Measurements from ENCODE around the gene SLC2A11.
"Not testable (repeated sequence)": the region's sequence is repeated elsewhere in the genome, so short reads cannot be mapped to it uniquely, and the experiment has no call there.

Gene SLC2A11

DNA sequence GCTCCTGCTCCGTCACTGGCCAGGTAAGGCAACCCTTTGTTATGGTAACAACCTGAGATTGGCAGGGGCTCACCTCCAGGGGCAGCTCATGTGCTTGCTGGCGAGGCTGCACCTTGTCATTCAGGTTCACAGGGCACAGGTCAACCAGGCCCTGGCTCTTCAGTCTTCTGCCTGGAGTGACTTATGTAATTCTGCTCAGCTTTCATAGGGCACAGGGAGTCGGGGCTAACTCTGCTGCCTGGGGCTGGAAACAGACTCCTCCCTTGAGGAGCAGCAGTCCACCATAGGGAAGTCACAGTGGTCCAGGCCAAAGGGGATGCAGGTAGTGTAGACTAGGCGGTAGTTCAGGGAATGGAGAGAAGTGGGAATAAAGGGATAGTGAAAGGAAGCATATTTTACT, 35.0 kb downstream of the SLC2A11 start:
- DNase-seq, result no peak

DNA sequence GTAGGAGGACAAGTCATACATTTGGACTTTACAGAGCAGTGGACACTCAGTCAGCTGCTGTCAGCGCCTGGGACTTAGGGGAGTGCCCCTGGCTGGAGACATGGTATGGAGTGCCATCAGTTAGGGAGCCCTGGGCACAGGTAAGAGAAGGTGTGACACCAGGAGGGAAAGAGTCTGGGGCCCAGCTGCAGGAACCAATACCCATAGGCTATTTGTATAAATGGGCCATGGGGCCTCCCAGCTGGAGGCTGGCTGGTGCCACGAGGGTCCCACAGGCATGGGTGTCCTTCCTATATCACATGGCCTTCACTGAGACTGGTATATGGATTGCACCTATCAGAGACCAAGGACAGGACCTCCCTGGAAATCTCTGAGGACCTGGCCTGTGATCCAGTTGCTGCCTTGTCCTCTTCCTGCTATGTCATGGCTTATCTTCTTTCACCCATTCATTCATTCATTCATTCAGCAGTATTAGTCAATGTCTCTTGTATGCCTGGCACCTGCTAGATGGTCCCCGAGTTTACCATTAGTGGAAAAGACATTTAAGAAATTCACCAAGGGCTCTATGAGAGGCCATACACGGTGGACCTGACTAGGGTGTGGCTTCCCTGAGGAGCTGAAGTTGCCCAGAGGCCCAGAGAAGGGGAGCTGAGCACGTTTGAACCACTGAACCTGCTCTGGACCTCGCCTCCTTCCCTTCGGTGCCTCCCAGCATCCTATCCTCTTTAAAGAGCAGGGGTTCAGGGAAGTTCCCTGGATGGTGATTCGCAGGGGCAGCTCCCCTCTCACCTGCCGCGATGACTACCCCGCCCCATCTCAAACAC, 35.7 kb downstream of the SLC2A11 start:
- DNase-seq, result no peak

DNA sequence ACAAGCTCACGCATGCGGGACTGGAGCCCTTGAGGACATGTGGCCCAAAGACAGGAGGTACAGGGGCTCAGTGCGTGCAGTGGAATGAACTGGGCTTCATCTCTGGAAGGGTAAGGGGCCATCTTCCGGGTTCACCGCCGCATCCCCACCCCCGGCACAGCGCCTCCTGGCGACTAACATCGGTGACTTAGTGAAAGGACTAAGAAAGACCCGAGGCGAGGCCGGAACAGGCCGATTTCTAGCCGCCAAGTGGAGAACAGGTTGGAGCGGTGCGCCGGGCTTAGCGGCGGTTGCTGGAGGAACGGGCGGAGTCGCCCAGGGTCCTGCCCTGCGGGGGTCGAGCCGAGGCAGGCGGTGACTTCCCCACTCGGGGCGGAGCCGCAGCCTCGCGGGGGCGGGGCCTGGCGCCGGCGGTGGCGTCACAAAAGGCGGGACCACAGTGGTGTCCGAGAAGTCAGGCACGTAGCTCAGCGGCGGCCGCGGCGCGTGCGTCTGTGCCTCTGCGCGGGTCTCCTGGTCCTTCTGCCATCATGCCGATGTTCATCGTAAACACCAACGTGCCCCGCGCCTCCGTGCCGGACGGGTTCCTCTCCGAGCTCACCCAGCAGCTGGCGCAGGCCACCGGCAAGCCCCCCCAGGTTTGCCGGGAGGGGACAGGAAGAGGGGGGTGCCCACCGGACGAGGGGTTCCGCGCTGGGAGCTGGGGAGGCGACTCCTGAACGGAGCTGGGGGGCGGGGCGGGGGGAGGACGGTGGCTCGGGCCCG, 36.5 kb downstream of the SLC2A11 start, which contains the start of gene MIF:
Gene MIF (plus strand): TSS at position 439 of the 765 bp plus-strand sequence. CDS start 92 bp downstream, at position 531.
- peak; percentile 98 for DNase-seq

DNA sequence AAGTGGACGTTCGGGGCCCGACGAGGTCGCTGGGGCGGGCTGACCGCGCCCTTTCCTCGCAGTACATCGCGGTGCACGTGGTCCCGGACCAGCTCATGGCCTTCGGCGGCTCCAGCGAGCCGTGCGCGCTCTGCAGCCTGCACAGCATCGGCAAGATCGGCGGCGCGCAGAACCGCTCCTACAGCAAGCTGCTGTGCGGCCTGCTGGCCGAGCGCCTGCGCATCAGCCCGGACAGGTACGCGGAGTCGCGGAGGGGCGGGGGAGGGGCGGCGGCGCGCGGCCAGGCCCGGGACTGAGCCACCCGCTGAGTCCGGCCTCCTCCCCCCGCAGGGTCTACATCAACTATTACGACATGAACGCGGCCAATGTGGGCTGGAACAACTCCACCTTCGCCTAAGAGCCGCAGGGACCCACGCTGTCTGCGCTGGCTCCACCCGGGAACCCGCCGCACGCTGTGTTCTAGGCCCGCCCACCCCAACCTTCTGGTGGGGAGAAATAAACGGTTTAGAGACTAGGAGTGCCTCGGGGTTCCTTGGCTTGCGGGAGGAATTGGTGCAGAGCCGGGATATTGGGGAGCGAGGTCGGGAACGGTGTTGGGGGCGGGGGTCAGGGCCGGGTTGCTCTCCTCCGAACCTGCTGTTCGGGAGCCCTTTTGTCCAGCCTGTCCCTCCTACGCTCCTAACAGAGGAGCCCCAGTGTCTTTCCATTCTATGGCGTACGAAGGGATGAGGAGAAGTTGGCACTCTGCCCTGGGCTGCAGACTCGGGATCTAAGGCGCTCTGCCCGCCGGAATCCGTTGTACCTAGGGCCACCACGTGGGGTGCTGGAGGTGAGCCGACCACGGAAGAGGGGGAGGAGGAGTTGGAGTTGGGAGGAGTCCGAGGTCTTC, 37.3 kb downstream of the SLC2A11 start:
- peak; percentile 78 for DNase-seq

- DNase-seq, result no peak
Measured at GRCh38 chr22:23895599-23896144, 38.0 kb downstream of the SLC2A11 start.

GRCh38 chr22:23896166-23896522, 38.5 kb downstream of the SLC2A11 start:
- DNase-seq, result no peak

DNA sequence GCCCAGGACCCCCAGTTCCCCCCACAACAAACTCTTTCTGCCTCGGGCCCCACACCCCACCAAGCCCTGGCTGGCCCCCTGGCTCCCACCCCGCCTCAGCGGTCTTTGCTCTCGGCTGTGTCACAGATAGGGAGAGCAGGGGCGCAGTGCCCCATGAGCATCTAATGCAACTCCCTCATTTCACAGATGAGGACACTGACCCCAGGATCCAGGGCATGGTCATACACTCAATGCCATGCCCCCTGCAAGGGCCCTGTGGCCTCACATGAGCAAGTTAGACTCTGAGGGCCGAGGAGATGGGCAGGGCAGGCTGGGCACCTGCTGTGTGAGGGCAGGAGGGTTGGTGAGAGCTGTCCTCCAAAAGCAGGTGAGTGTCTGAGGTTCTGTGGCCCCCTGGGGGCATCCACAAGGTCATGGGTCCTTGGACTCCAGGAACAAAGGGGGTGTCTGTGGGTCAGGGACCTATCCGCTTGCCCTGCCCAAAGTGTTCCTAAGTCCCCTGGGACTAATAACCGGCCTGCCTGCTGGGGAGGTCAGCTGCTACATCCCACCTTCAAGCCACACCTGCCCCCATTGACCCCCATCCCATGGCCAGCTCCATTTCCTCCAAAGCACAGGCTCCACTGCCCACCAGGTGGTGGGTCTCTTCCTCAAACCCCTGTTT, 39.0 kb downstream of the SLC2A11 start:
- DNase-seq, result no peak

DNA sequence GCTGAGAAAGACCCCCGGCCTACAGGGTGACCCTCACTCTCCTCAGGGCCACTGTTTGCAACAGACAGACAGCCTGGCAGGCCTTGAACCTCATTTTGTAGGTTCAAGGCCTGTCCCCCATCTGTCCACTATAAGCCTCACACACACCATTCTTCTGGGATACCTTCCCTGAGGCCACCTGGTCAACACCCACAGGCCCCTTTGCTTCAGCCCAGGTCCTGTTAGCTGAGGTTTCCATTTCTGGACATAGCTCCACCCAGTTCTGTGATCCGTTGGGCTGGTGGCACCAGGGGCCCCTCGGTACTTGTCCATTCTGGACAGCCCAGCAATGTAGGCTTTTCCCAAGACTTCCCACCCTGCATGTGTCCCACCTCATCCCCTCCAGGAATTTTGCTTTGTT, 39.6 kb downstream of the SLC2A11 start:
- no peak for DNase-seq

DNA sequence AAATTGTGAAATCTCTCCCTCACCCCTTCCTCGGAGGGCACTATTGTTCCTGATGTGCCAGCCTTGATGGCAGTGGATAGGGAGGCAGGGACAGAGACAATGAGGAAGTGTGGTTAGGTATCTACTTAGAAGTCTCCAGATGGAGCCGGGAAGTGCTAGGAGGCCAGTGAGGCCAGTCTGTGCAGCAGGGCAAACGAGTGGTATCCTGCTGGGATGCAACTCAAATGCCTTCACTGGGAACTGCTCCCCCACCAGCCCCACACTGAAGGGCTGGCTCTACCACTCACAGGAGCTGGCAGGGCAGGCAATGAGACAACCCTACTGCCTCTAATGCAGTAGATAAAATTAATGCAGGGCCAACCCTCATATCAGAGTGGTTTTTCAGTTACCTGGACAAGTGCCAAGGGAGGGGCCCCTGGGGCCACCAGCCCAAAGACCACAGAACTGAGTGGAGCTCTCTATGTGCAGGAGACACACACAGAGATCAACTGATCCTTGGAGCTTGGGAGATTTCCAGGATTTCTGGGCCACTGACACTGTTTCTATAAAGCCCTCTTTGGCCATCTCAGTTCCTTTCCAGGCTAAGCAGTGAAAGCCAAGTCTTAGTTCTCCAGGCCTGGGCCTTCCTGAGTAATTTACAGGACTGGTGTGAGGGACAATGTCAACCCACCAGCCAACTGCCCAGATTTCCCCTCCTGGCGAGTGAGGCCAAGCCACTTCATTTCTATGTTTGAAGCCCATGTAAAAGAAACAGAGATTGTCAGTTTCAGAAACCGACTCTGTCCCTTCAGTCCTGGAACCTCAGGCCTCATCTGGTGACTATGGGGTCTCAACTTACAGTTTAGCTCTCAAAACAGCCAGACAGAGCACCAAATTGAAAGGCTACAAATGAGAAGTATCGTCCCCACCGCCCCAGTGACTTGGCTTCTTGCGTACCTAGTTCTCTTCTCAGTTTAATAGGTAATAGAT, 40.6 kb downstream of the SLC2A11 start:
- DNase-seq, result no peak

DNA sequence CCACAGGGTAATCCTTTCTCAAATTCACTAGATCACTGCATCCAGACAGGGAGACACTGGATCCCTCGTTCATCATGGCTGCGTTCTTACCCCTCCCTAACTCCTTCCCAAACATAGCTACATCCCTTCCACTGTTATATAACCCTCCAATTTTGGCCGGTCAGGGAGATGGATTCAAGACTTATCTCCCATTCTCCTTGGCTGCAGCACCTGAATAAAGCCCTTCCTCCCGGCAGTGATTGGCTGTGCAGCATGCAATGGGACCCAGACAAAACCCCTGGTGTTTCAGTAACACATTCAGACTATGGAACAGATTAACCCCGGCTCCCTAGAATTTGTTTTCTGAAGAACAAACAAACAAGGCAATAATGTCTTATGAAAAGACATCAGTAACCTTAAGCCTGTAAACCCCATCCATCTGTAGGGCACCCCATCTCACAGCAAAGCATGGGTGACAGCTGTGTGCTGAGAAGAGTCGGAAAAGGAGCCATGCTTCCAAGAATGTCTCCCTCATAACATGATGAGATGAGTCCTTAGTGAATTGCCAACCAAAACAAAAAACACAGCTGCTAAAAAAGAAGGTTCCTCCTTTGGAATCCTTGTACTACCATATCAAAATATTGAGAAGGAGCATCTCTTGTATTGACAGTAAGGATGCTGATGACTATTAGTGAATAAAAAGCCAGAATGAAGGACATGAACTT, 41.5 kb downstream of the SLC2A11 start:
- no peak for DNase-seq

DNA sequence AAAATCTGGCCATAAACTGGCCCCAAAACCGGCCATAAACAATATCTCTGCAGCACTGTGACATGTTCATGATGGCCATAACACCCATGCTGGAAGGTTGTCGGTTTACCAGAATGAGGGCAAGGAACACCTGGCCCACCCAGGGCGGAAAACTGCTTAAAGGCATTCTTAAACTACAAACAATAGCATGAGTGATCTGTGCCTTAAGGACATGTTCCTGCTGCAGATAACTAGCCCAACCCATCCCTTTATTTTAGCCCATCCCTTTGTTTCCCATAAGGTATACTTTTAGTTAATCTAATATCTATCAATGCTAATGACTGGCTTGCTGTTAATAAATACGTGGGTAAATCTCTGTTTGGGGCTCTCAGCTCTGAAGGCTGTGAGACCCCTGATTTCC, 42.6 kb downstream of the SLC2A11 start:
- DNase-seq, result not testable (repeated sequence)

DNA sequence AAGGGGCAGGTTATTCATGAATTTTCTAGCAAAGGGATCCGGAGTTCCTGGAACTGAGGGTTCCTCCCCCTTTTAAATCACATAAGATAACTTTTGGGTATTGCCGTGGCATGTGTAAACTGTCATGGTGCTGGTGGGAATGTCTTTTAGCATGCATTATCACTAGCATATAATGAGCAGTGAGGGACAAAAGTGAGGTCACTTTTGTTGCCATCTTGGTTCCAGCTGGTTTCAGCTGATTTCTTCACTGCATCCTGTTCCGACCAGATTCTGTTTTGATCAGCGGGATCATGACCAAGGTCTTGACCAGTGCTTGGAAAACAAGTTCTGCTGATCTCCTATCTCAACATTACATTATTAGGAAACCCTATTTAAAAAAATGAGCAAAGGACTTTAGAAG, 43.9 kb downstream of the SLC2A11 start:
- DNase-seq, result no peak

- no peak for DNase-seq
Measured at GRCh38 chr22:23903328-23903971, 45.8 kb downstream of the SLC2A11 start.

GRCh38 chr22:23904573-23905254, 47.0 kb downstream of the SLC2A11 start:
- DNase-seq, result peak; percentile 62

DNA sequence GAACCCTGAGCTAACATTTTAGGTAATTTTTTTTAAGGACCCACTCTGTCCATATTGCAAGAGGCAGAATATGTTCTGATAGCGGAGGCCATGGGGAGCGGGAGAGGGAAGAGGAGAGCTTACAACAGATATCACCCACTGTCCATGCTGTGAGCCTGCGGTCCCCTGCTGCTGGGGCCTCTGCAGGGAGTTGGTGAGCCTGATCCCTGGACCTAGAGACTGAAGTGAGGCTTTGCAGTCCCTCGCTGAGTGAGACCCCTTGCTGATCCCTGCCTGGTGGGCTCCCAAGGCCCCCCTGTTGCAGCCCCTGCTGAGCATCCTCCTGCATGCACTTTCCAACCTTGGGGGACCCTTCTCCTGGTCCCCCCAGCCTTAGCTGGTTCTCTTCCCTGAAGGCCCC, 49.0 kb downstream of the SLC2A11 start:
- DNase-seq, result no peak

DNA sequence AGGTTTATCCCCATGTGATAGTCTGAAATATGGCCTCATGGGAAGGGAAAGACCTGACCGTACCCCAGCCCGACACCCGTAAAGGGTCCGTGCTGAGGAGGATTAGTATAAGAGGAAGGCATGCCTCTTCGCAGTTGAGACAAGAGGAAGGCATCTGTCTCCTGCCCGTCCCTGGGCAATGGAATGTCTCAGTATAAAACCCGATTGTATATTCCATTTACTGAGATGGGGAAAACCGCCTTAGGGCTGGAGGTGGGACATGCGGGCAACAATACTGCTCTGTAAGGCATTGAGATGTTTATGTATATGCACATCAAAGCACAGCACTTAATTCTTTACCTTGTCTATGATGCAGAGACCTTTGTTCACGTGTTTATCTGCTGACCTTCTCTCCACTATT, 49.7 kb downstream of the SLC2A11 start:
- DNase-seq, result not testable (repeated sequence)

DNA sequence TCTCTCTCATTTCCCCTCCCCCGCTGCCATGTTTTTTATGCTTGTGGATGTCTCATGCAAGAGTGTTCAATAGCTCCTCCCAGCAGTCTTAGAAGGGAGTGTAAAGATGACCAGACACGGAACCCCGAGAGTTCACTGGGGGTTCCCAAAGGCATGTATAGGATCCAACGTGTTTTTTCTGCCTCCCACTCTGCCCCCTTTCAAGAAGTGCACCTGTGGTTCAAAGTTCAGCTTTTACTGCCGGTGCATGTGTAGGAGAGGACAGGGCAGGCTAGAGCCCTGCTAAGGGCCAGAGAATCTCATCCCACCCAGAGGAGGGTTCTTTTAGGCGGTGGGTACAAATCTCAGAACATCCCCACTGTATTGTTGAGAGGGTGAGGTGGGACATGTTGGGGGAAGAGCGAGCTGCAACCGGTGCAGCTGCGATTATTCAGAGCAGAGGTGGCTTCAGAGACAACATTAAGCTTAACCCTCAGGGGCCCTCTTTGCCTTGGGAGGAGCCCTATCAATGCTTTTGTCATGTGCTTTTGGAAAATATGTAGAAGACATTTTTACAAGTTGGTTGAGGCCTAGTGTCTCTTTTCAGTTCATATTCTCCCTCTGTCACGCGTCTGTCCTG, 51.0 kb downstream of the SLC2A11 start:
- no peak for DNase-seq

DNA sequence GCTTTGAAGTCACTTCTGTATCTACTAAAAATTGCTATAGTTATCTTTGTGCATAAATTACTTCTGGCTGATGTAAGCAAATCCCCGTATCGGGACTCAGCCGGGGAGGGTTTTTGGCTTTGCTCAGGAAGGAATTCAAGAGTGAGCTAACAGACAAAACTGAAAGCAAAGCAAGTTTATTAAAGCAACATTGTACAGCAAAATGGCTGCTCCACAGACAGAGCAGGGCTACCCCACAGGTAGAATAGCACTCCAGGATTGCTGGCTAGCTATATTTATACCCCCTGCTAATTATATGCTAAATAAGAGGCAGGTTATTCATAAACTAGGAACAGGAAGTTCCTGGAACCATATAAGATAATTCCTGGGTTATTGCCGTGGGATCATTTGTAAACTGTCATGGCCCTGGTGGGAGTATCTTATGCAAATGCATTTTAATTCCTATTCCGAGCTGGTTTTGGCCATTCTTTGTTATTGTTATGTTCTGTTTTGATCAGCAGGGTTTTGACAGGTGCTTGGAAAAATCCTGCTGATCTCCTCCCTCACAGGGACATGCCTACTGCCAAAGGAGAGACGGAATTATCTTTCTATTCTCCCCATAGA, 51.7 kb downstream of the SLC2A11 start:
- DNase-seq, result no peak

Data from right forelimb (tissue), 1 donor.